Muscle of arm (tissue), 12 donors: ENCODE results near the gene PPT1. TPM values are rescaled to one million over a fixed set of nuclear protein-coding genes. Genes with fewer than 3 reads are reported as not detected.
A peak's percentile ranks its signal among the peaks of the same experiment; 100 is the strongest.
"Not testable (repeated sequence)": the region's sequence is repeated elsewhere in the genome, so short reads cannot be mapped to it uniquely, and the experiment has no call there.

Experiments used
- DNase-seq: peaks from one replicate; pipeline ENCODE4 v3.0.0-alpha.2; 2013
- polyA plus RNA-seq, 12 donors: library from polyadenylated mRNA; unstranded; fragments of 120-200 nt; gene quantifications; one replicate each; pipeline ENCODE4 v1.2.1, GENCODE V29; 2013; ENCODE audit not compliant: insufficient read length in 12 of 12

Gene PPT1
- polyA plus RNA-seq, 12 donors, result 35.8 to 72.2 (median 46.1) TPM; not detected in 1

- no peak for DNase-seq
These were observed 38.4 kb downstream of the PPT1 start for GRCh38 chr1:40058453-40059337.

GRCh38 chr1:40058097-40058452, 39.0 kb downstream of the PPT1 start:
- no peak for DNase-seq

GRCh38 chr1:40057310-40058030, 39.6 kb downstream of the PPT1 start:
- no peak for DNase-seq

GRCh38 chr1:40056519-40057309, 40.3 kb downstream of the PPT1 start:
- DNase-seq, result no peak

- no peak for DNase-seq
These were observed 43.7 kb downstream of the PPT1 start for GRCh38 chr1:40053138-40053887.

DNA sequence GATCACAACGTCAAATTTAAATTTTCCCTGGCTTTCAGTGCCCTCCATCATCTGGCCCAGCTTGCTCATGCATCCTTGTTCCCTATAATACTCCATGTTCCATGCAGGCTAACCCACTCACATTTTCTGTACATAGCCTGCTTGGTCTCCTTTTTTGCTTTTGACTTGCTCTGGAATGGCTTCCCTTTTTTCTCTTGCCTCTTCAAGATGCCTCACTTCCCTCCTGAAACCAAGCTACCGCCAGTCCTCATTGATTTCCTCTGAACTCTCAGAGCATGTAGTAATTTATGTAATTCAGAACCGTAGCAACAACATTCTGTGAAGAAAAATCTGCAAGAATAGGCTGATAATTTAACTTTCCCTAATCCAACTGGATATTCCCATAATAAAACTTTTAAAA, 46.2 kb downstream of the PPT1 start:
- no peak for DNase-seq

DNA sequence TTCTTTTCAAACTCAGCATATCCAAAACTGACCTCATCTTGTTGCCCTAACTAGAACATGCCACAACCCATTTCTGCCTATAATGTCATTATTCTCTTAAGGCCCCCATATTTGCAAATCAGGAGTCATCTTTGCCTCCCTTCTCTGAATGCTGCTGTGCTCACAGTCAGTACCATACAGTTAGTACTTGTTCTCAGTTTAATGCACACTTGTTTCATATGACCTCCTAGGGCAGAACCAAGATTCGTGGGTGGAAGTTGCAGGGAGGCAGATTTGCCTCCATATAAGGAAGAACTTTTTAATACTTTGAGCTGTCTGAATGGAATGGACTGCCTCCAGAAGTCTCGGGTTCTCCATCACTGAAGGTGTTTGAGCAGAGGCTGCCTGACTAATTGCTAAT, 47.3 kb downstream of the PPT1 start:
- DNase-seq, result no peak

GRCh38 chr1:40047769-40048168, 49.3 kb downstream of the PPT1 start:
- no peak for DNase-seq

- no peak for DNase-seq
These were observed 49.8 kb downstream of the PPT1 start for GRCh38 chr1:40047276-40047675.

GRCh38 chr1:40045766-40046165, 51.3 kb downstream of the PPT1 start:
- no peak for DNase-seq

- DNase-seq, result no peak
These were observed 51.9 kb downstream of the PPT1 start for GRCh38 chr1:40045182-40045581.

GRCh38 chr1:40044110-40044509, 52.9 kb downstream of the PPT1 start:
- DNase-seq, result no peak

GRCh38 chr1:40042341-40042740, 54.7 kb downstream of the PPT1 start:
- DNase-seq, result no peak

DNA sequence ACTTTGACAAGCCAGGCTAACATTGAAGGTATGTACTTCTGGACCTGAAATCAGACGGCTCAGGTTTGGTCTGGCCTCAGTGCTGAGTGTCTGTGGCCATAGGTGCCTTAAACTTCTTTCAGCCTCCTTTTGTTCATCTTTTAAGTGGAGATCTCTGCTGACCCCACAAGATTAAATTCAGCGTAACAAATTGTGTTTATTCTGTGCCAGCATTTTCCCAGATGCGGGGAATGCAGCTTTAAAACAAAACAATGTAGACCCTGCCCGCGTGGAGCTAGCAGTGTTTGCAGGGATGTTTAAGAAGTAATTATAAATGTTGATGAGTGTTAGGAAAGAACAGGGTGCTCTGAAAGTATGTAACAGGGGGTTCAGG, 55.6 kb downstream of the PPT1 start:
- DNase-seq, result no peak

DNA sequence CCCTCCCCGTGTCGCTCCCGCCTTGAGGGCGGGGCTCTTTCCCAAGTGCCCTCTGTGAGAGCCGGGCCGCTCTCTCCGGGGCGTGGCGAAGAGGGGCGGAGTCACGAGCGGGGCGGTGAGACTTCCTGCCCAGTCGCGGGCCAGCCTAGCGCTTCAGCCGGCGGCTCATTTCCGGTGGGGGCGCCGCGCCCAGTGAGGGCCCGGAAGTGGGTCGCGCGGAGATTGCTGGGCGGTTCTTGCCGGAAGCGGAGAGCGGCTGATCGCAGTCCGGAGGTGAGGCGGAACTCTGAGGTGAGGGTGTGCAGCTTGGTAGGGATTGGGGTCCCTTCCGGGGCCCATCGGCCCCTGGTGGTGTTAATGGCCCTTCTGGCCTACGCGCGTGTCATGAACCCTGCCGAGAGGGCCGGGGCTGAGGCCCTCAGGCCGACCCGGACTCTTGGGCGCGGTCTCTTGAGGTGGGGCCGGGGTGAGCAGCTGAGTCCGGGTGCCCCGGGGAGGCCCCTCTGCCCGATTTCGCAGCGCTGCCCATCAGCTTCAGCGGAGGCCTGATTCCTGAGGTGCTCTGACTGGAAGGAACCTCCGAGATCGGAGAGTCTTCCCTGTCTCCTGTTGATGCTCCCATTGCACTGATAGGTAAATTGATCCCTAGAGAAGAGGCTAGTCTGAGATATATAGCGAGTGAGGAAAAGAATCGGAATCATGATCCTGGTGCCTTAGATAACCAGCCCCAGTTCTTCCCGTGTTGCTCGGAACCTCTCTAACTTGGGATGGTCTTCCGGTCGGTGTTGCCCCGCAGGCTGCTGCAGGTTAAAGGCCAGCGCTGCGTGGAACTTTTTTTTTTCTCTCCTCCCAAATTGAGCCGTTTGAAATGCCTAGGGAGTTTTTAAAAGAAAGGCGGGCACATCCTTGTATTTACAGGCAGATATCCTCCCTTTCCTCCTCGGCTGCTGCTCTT, 56.3 kb downstream of the PPT1 start, which contains the start of gene CAP1:
Gene CAP1, plus strand, starts transcription at position 219 of the 955 bp plus-strand sequence. CDS start 18,618 bp downstream, outside the sequence.
- peak; percentile 99 for DNase-seq

DNA sequence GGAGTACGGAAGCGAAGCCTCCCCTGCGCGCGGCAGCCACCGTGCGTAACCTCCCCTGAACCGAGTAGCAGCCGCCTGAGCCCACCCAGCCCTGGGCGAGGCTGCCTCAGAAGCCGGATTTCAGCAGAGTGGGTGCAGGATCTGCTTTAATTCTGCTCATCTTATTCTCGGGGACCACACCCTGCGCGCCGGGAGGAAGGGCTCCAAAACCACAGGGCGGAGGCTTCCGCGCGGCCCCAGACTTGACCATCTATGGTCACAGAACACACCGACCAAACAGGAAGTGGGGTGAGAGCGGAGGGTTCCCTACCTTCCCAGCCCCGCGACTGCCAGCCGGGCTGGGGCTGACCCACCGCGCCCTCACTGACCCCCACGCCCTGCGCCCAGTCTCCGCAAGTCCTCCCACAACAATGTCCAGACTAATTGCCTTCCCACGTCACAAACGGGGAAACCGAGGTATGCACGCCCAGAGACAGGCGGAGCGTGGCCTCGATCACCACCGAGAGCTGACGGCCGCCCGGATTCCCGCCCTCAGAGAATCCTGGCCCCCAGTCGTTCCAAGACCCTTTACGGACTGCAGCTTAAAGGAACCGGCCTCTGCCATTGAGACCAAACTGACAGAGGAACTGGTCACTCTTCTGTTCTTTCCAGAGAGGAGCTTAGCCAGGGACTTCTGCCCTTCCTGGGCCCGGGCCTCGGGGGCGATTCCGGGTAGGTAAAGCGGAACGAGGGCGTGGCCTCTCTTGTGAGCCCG, 57.1 kb downstream of the PPT1 start:
- DNase-seq, result peak; percentile 81

DNA sequence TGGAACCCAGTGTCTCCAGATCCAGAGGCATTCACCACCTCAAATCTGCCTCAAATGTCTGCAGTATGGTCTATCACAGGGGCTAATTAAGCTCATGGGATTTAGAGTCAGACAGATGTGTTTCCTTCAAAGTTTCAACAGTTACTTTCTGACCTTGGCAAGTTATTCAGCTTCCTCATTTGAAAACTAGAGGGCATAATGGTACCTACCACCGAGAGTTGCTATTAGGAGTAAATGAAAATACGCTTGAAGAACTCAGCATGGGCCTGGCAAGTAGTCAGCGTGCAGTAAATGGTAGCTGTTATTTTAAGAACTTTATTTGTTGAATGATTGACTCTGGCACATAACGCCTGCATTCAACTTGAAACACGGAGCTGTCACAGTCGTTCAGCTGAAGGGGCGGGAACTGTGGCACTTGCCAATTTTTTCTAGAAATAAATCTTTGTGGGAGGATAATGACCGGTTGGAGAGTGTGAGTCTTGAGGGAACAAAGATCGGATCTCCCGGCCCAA, 57.8 kb downstream of the PPT1 start:
- no peak for DNase-seq

DNA sequence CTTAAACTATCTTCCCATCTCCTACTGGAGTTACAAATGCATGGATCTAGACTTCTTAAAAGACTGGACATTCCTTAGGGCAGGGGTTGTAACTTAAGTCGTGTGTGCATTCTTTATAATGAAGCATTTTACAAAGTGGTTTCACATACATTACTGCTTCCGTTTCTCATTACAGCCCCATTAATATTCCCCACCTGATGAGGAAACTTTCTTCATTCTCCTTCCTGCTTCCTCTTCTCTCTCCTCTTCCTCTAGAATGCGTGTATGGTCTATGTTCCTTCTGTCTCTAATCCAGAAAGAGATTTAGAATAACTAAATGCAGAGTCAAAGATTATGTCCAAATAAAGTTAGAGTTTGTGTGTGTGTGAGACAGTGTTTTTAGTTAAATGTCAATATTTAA, 58.4 kb downstream of the PPT1 start:
- DNase-seq, result no peak

DNA sequence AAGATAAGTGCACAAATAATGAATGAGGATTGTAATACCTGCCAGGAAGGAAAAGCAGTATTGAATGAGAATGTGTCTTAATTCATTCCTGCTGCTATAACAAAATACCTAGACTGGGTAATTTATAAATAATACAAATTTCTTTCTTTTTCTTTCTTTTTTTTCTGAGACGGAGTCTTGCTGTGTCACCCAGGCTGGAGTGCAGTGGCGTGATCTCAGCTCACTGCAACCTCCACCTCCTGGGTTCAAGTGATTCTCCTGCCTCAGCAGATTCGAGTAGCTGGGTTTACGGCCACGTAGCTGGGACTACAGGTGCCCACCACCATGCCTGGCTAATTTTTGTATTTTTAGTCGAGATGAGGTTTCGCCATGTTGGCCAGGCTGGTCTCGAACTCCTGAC, 59.8 kb downstream of the PPT1 start:
- DNase-seq, result not testable (repeated sequence)
